Measurements from ENCODE around the gene SLC6A7.

The SLC6A7 gene

DNA sequence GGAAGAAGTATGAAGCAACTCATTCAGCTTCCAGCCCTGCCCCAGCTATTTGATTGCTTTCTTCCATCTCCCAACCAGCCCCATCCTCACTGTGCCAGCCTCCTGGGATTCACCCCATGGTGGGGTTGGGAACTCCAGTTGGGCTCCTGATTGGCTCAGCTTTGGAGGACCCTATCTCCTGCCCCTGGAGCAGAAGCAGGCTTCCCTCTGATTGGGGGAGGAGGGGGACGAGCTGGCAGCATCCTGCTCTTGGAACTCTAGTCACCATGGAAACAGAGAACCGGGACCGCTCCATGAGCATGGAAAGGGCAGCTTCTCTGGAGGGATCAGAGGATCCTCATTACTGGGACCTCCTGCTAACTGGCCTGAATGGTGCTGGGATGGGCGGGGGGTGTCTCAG lies 2.6 kb downstream of the SLC6A7 start:
- no peak for DNase-seq (ENCODE audit: extremely low read depth, low read depth)
- no peak for TF ChIP-seq CTCF (IDR thresholded peaks at IDR 0.05; ENCODE audit: low read depth, low read length)

GRCh38 chr5:150195736-150196485 lies 6.0 kb downstream of the SLC6A7 start:
- DNase-seq (ENCODE audit: extremely low read depth, low read depth), result no peak
- no peak for TF ChIP-seq CTCF (IDR thresholded peaks at IDR 0.05; ENCODE audit: low read depth, low read length)

DNA sequence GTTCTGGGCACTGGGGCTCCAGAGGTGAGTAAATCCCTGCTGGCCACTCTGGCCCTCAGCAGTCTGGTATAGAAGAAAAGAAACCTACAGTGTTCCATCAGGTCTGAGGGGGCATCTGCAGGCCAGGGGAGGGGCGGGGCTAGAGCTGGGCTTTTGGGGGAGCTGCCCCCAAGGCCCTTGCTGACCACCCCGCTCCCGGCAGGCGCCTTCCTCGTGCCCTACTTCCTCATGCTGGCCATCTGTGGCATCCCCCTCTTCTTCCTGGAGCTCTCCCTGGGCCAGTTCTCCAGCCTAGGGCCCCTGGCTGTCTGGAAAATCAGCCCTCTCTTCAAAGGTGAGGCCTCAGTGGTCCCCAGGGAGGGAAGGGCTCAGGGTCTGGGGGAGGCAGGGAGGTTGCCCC lies 6.7 kb downstream of the SLC6A7 start:
- DNase-seq (ENCODE audit: extremely low read depth, low read depth), result no peak
- TF ChIP-seq CTCF (IDR thresholded peaks at IDR 0.05; ENCODE audit: low read depth, low read length), result no peak

DNA sequence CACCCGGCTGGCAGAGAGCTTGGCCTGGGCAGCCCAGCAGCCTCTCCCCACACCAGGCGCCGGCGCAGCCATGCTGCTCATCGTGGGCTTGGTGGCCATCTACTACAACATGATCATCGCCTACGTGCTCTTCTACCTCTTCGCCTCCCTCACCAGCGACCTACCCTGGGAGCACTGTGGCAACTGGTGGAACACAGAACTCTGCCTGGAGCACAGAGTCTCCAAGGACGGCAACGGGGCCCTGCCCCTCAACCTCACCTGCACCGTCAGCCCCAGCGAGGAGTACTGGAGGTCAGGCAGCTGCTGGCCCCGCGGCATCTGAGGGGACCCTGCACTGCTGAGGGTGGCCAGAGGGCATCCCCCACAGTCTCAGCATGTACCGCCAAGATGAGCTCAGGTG lies 7.1 kb downstream of the SLC6A7 start:
- DNase-seq (ENCODE audit: extremely low read depth, low read depth), result no peak
- no peak for TF ChIP-seq CTCF (IDR thresholded peaks at IDR 0.05; ENCODE audit: low read depth, low read length)

DNA sequence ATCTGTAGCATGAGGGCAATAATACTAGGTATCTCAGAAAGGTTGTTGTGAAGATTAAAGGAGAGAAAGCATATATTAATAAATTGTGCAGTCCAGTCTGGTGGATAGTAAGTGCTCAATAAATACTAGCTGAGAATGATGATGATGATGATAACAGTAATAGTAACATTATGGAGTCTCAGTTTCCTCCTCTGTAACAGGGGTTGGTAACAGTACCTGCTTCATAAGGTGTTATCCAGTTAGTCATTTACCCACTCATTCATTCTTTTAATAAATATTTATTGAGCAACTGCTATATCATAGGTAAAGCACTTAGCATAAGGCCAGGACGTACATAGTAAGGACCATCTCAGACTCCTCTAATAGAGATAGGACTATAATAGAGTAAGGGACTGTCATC lies 7.6 kb downstream of the SLC6A7 start:
- no peak for TF ChIP-seq CTCF (IDR thresholded peaks at IDR 0.05; ENCODE audit: low read depth, low read length)
- no peak for DNase-seq (ENCODE audit: extremely low read depth, low read depth)

DNA sequence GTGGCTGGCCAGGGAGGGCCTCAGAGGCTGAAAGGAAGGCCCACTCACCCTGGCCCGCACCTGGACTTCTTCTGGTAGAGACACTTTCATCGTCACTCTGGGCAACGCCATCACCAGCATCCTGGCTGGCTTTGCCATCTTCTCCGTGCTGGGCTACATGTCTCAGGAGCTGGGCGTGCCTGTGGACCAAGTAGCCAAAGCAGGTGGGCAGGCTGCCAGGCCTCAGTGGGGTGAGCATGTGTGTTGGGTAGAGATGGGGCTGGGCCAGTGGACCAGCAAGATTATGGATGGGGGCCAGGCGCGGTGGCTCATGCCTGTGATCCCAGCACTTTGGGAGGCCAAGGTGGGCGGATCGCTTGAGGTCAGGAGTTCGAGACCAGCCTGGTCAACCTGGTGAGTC lies 12.6 kb downstream of the SLC6A7 start:
- TF ChIP-seq CTCF (IDR thresholded peaks at IDR 0.05; ENCODE audit: low read depth, low read length), result no peak

GRCh38 chr5:150203832-150204589 lies 14.1 kb downstream of the SLC6A7 start:
- DNase-seq (ENCODE audit: extremely low read depth, low read depth), result no peak
- no peak for TF ChIP-seq CTCF (IDR thresholded peaks at IDR 0.05; ENCODE audit: low read depth, low read length)

More for the DNA sequence above, 12.6 kb downstream of the SLC6A7 start:
- DNase-seq (ENCODE audit: extremely low read depth, low read depth), result no peak

All from AG09319 (cell line).